Tibial artery (tissue), 4 donors: ENCODE measurements around the gene MYLK.

ENCODE experiments used
- DNase-seq, 2 donors: peaks; one replicate each; pipeline ENCODE4 v3.0.0-alpha.2; 2019
- H3K27ac ChIP-seq, 2 donors: fragments of 200-600 bp; sonication (generic) in 1 of 2; 1 replicate in 1 of 2; 2 replicates in 1 of 2; pipeline ENCODE4 v1.5.1; 2018 to 2019; ENCODE audit warnings: mild to moderate bottlenecking in 1 of 2
- H3K27me3 ChIP-seq, 2 donors: fragments of 200-600 bp; sonication (generic) in 1 of 2; one replicate each; pipeline versions ENCODE4 v1.5.1 to v1.6.0; 2016 to 2019
- H3K36me3 ChIP-seq, 3 donors: fragments of 200-600 bp; sonication (generic) in 2 of 3; one replicate each; pipeline ENCODE4 v1.5.1; 2016 to 2019; ENCODE audit warnings: mild to moderate bottlenecking in 2 of 3
- H3K4me1 ChIP-seq, 4 donors: fragments of 200-600 bp; sonication (generic) in 2 of 4; 1 replicate in 3 of 4; 2 replicates in 1 of 4; pipeline ENCODE4 v1.5.1; 2016 to 2019
- H3K4me3 ChIP-seq, 2 donors: fragments of 200-600 bp; sonication (generic) in 1 of 2; 1 replicate in 1 of 2; 2 replicates in 1 of 2; pipeline ENCODE4 v1.5.1; 2018 to 2019; ENCODE audit warnings: mild to moderate bottlenecking in 2 of 2
- H3K9me3 ChIP-seq, 3 donors: fragments of 200-600 bp; sonication (generic) in 1 of 3; one replicate each; pipeline ENCODE4 v1.5.1; 2016 to 2019
- CTCF ChIP-seq, 2 experiments: fragments of 200-600 bp in 1 of 2; fragments of 450-650 bp in 1 of 2; IDR thresholded peaks; one replicate each; pipeline ENCODE4 v1.5.1; 2017 to 2019; ENCODE audit warnings: antibody characterized with exemption in 2 of 2, mild to moderate bottlenecking in 1 of 2, moderate library complexity in 1 of 2
- intact Hi-C: fragments of 100-400 bp; cut with DNase I; formaldehyde crosslinking; loops from one replicate; pipeline ENCODE4 v1.15.0; 2023; ENCODE audit warnings: low total_unique reads

The MYLK gene

GRCh38 chr3:123837858-123838257 lies 46.3 kb downstream of the MYLK start:
- Histone ChIP-seq H3K27me3 (no peaks in the 10 kb centered on the region), H3K4me3 (no peak overlapping the region), H3K36me3 (peaks cover 0 to 3% (median 0%) of the 10 kb centered on the region in 3 donors), H3K27ac (no peak overlapping the region), H3K4me1 (no peaks in the 10 kb centered on the region), H3K9me3 (peaks cover 0 to 28% (median 0%) of the 10 kb centered on the region in 3 donors)
- TF ChIP-seq CTCF (IDR thresholded peaks at IDR 0.05) = no peak
- intact Hi-C loops = no loop called here
- no peak for DNase-seq

GRCh38 chr3:123834631-123835030 lies 49.5 kb downstream of the MYLK start:
- no peak overlapping the region for H3K27ac ChIP-seq

GRCh38 chr3:123833398-123833785 lies 50.7 kb downstream of the MYLK start:
- DNase-seq = no peak
- Histone ChIP-seq H3K4me1 (peaks cover 0 to 14% (median 0%) of the 10 kb centered on the region in 4 donors), H3K36me3 (peaks cover 11 to 17% (median 14%) of the 10 kb centered on the region in 3 donors), H3K27ac (no peak overlapping the region), H3K27me3 (no peaks in the 10 kb centered on the region), H3K4me3 (no peak overlapping the region), H3K9me3 (peaks cover 0 to 16% (median 0%) of the 10 kb centered on the region in 3 donors)
- no peak for TF ChIP-seq CTCF (IDR thresholded peaks at IDR 0.05)
- intact Hi-C loops = no loop called here

More at GRCh38 chr3:123834631-123835030, 49.5 kb downstream of the MYLK start:
- peaks cover 0 to 10% (median 0%) of the 10 kb centered on the region in 3 donors for H3K9me3 ChIP-seq
- H3K4me3 ChIP-seq = no peak overlapping the region
- intact Hi-C loops = no loop called here
- no peak for TF ChIP-seq CTCF (IDR thresholded peaks at IDR 0.05)
- peaks cover 0 to 14% (median 0%) of the 10 kb centered on the region in 4 donors for H3K4me1 ChIP-seq
- no peak for DNase-seq
- H3K27me3 ChIP-seq = no peaks in the 10 kb centered on the region
- peaks cover 8 to 11% (median 11%) of the 10 kb centered on the region in 3 donors for H3K36me3 ChIP-seq

GRCh38 chr3:123832692-123833397 lies 51.3 kb downstream of the MYLK start:
- DNase-seq = no peak
- peaks cover 0 to 14% (median 0%) of the 10 kb centered on the region in 4 donors for H3K4me1 ChIP-seq
- H3K27me3 ChIP-seq = no peaks in the 10 kb centered on the region
- no peak overlapping the region for H3K27ac ChIP-seq
- no peak for TF ChIP-seq CTCF (IDR thresholded peaks at IDR 0.05)
- peaks cover 11 to 20% (median 14%) of the 10 kb centered on the region in 3 donors for H3K36me3 ChIP-seq
- peaks cover 0 to 16% (median 4%) of the 10 kb centered on the region in 3 donors for H3K9me3 ChIP-seq
- H3K4me3 ChIP-seq = no peak overlapping the region
- intact Hi-C loops = no loop called here

GRCh38 chr3:123831420-123831819 lies 52.7 kb downstream of the MYLK start:
- intact Hi-C loops = no loop called here
- Histone ChIP-seq H3K9me3 (peaks cover 0 to 23% (median 6%) of the 10 kb centered on the region in 3 donors), H3K27ac (no peak overlapping the region), H3K4me3 (no peak overlapping the region), H3K4me1 (peaks cover 0 to 14% (median 0%) of the 10 kb centered on the region in 4 donors), H3K27me3 (no peaks in the 10 kb centered on the region), H3K36me3 (peaks cover 12 to 20% (median 14%) of the 10 kb centered on the region in 3 donors)
- TF ChIP-seq CTCF (IDR thresholded peaks at IDR 0.05) = no peak
- DNase-seq = no peak
